Transverse colon (tissue), 3 donors: ENCODE data around the gene C2CD4A.

ENCODE experiments used
- POLR2A ChIP-seq: fragments of 450-650 bp; IDR thresholded peaks from one replicate; pipeline ENCODE4 v1.6.1; 2016; ENCODE audit warnings: antibody characterized with exemption, mild to moderate bottlenecking, moderate library complexity
- TF ChIP-seq, protein P1 (sequence below), 5 experiments: fragments of 200-600 bp in 3 of 5; fragments of 450-650 bp in 2 of 5; sonication (generic) in 3 of 5; IDR thresholded peaks; 1 replicate in 2 of 5; 2 replicates in 3 of 5; pipeline ENCODE4 v1.5.1; 2016 to 2017; ENCODE audit warnings: antibody characterized with exemption in 5 of 5, inconsistent platforms in 3 of 5, mild to moderate bottlenecking in 2 of 5, moderate library complexity in 1 of 5

DNA sequence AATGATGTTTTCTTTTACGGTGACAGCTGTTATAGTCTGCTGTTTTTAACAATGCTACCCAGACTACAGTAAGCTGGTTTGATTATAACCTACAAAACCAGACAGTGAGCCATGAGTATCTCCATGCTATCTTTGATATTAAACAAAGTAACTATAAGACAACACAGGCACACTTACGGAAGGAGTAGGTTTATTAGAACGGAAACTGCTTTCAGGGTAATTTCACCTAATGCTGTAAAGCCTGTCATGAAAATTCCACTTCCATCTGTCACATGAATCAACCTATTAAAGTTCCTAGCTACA lies 39.6 kb upstream of the C2CD4A start:
- TF ChIP-seq, protein P1, sequence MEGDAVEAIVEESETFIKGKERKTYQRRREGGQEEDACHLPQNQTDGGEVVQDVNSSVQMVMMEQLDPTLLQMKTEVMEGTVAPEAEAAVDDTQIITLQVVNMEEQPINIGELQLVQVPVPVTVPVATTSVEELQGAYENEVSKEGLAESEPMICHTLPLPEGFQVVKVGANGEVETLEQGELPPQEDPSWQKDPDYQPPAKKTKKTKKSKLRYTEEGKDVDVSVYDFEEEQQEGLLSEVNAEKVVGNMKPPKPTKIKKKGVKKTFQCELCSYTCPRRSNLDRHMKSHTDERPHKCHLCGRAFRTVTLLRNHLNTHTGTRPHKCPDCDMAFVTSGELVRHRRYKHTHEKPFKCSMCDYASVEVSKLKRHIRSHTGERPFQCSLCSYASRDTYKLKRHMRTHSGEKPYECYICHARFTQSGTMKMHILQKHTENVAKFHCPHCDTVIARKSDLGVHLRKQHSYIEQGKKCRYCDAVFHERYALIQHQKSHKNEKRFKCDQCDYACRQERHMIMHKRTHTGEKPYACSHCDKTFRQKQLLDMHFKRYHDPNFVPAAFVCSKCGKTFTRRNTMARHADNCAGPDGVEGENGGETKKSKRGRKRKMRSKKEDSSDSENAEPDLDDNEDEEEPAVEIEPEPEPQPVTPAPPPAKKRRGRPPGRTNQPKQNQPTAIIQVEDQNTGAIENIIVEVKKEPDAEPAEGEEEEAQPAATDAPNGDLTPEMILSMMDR (IDR thresholded peaks at IDR 0.05): no peak
- TF ChIP-seq POLR2A: no peak
